Muscle of leg (tissue), 11 donors: ENCODE data around the gene ZNF865. TPM values are rescaled to one million over a fixed set of nuclear protein-coding genes. Genes with fewer than 3 reads are reported as not detected.

ENCODE experiments used
- DNase-seq: peaks from one replicate; pipeline ENCODE4 v3.0.0; 2013
- H3K27ac ChIP-seq: one replicate; pipeline ENCODE4 v1.5.1; 2013; ENCODE audit warnings: mild to moderate bottlenecking, low read length, control low read depth
- H3K27me3 ChIP-seq: one replicate; pipeline ENCODE4 v1.6.1; 2013; ENCODE audit warnings: low read length; ENCODE audit not compliant: control insufficient read depth, insufficient read depth
- H3K36me3 ChIP-seq: one replicate; pipeline ENCODE4 v1.6.1; 2013; ENCODE audit warnings: low read length; ENCODE audit not compliant: control insufficient read depth, insufficient read depth
- H3K4me1 ChIP-seq: one replicate; pipeline ENCODE4 v1.6.1; 2013; ENCODE audit warnings: low read length; ENCODE audit not compliant: control insufficient read depth, insufficient read depth
- H3K4me3 ChIP-seq: one replicate; pipeline ENCODE4 v1.5.1; 2013; ENCODE audit warnings: low read length, control low read depth
- H3K9me3 ChIP-seq: replicated peaks from 2 replicates; pipeline ENCODE4 v1.6.1; 2013; ENCODE audit warnings: low read depth, low read length; ENCODE audit not compliant: control insufficient read depth
- WGBS: methylation state at CpG from one replicate; pipeline ENCODE4 v1.1.5; 2013; ENCODE audit warnings: missing lambda C conversion rate; ENCODE audit not compliant: insufficient coverage; 5-methylcytosine and 5-hydroxymethylcytosine counted together
- polyA plus RNA-seq, 8 donors: library from polyadenylated mRNA; unstranded; fragments of 120-200 nt; gene quantifications; one replicate each; pipeline versions ENCODE4 v1.2.1 to v1.2.3, GENCODE V29; 2013; ENCODE audit warnings: inconsistent platforms in 1 of 8, low replicate concordance in 1 of 8; ENCODE audit not compliant: insufficient read length in 8 of 8, insufficient read depth in 1 of 8
- total RNA-seq: library from RNA; stranded (reverse); fragments of 120-200 nt; gene quantifications from one replicate; pipeline ENCODE4 v1.2.4, GENCODE V29; 2013

The ZNF865 gene
- total and polyA plus RNA-seq, 9 donors, result 1.2 to 9.9 (median 7.8) TPM

DNA sequence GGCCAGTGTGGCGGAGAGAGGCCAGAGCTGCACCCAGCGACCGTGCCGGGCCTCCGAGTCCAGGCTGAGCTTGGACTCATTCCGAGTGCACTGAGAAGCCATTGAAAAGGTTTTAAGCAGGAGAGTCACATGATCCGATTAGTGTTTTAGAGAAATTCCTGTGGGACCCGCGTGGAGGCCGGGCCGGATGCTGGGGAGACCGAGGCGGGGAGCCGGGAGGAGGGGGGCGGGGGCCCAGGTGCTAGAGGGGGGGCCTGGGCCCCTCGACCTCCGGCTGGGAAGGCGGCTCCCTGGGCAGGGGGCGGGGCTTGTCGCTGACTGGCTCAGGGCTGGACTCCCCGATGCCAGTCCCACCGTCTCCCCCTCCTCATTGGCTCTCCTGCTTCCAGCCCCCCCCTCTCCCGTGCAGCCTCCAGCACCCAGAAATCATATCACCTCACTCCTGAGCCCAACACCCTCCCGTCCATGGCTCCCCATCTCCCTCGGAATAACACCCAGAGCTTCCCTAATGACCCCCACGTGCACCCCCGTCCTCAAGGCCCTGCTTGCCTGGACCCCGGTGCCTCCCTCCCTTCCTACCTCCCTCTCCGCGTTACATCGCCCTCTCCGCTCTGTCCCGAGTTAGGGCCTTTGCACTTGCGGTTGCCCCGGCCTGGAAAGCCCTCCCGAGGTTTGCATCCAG, 19.6 kb upstream of the ZNF865 start:
- Histone ChIP-seq H3K27me3 (no peaks in the 10 kb centered on the region), H3K9me3 (no peaks in the 10 kb centered on the region), H3K4me1 (peaks cover 33% of the 10 kb centered on the region), H3K27ac (peak overlapping the region; percentile 77), H3K4me3 (peak overlapping the region; percentile 23), H3K36me3 (no peaks in the 10 kb centered on the region)
- DNase-seq, result peak; percentile 94
- under 1% methylated on average over 28 of the region's 36 CpGs for WGBS

DNA sequence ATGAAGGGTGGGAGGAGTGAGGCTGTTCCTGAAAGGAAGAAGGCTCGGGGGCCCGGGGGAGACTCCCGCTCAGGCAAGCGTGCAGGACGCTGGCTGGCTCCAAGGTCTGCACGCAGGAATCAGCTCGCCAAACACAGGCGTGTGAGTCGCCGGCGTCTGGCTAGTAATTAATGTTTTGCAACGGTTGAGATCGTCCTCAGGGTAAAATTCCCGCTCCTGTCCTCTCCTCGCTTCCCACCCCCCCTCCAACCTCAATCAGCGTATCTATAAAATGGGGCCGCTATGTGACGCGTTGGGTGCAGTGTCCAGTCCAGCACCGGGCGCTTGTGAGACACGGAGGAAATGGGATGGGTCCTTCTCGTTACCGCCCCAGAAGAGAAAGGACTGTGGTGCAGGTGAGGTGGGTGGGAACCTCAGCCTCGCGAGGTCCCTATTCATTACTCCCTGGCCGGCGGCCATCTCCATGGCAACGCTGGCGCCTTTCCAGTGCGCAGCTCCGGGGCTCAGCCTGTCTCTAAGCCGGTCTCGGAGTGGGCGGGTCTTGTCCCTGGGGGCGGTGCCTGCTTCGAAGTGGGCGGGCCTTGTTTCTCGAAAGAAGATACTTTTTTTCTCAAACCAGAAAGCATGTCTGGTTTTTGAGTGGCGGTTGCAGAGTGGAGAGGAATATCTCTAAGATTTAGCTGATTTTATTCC, 18.3 kb upstream of the ZNF865 start:
- Histone ChIP-seq H3K27ac (peak overlapping the region; percentile 52), H3K36me3 (peaks cover 9% of the 10 kb centered on the region), H3K27me3 (no peaks in the 10 kb centered on the region), H3K4me3 (peak overlapping the region; percentile 8), H3K4me1 (peaks cover 25% of the 10 kb centered on the region), H3K9me3 (no peaks in the 10 kb centered on the region)
- WGBS, result 2% methylated on average over 27 of the region's 40 CpGs
- peak; percentile 94 for DNase-seq

DNA sequence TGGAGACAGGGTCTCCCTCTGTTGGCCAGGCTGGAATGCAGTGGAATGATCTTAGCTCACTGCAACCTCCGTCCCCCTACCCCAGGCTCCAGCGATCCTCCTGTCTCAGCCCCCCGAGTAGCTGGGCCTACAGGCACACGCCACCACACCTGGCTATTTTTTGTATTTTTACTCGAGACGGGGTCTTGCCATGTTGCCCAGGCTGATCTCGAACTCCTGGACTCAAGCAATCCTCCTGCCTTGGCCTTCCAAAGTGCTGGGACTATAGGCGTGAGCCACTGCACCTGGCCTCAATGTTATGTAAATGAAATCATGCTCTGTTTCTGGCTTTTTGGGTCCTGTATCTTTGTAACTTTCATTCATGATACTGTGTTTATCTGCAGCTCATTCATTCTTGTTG, 16.7 kb upstream of the ZNF865 start:
- Histone ChIP-seq H3K36me3 (peaks cover 18% of the 10 kb centered on the region), H3K9me3 (no peaks in the 10 kb centered on the region), H3K27me3 (no peaks in the 10 kb centered on the region), H3K4me3 (no peak overlapping the region), H3K27ac (no peak overlapping the region), H3K4me1 (peaks cover 25% of the 10 kb centered on the region)
- 86% methylated on average over 8 of the region's 8 CpGs for WGBS
- DNase-seq, result no peak

DNA sequence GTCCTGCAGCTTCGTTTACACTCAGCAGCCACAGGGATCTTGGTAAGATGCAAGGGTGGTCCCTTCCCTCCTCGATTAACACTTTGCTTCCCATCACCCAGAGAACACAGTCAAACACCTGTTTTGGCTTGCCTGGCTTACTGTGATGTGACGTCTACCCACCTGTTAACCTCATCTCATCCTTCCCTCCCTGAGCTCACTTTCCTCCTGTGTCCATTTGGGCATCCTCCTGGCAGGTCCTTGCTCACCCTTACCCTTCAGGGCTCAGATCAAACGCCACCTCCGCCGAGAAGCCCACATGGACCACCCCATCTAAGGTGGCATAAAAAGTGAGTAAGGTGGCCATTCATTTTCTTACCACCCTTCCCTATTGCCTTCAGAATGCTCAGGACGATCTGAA, 15.3 kb upstream of the ZNF865 start:
- Histone ChIP-seq H3K36me3 (peaks cover 28% of the 10 kb centered on the region), H3K4me3 (no peak overlapping the region), H3K27ac (no peak overlapping the region), H3K9me3 (no peaks in the 10 kb centered on the region), H3K4me1 (peaks cover 21% of the 10 kb centered on the region), H3K27me3 (no peaks in the 10 kb centered on the region)
- 8% methylated on average over 3 of the region's 7 CpGs for WGBS
- DNase-seq, result no peak

DNA sequence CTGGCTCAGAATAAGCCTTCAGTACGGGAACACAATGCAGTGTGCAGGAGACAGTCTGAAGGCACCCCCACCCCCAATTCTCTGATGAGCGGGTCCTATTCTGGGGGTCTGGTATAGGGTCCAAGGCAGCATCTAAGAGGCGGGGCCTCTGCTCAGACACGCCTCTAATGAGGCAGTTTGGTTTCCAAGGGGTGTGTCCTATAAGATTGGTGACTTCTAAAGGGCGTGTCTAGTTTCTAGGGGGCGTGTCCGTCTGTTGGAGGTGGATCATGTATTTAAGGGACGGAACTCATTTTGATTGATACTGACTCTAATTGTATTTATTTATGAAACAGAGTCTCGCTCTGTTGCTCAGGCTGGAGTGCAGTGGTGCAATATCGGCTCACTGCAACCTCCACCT, 14.8 kb upstream of the ZNF865 start:
- DNase-seq, result no peak
- whole genome bisulfite sequencing, result 69% methylated on average over 4 of the region's 10 CpGs
- no peak overlapping the region for H3K27ac ChIP-seq
- H3K4me1 ChIP-seq, result peaks cover 19% of the 10 kb centered on the region
- peaks cover 30% of the 10 kb centered on the region for H3K36me3 ChIP-seq
- no peak overlapping the region for H3K4me3 ChIP-seq
- H3K27me3 ChIP-seq, result no peaks in the 10 kb centered on the region
- H3K9me3 ChIP-seq, result no peaks in the 10 kb centered on the region

DNA sequence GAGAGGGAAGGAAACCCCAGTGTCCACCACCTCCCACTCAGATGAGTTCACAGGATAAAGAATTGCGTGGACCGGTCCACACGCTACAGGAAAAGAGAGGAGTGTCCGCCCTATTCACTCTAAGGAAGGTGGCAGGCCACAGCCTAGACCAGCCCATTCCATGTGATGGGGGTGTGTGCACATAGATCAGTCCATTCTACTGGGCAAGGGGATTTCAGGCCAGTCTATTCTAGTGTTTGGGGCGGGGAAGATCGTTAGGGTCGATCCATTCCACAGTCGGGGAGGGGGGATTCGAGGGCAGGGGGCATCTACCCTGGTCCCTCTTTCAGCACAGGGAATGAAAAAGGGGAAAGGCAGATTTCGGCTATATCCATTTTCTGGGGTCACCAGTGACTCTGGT, 13.9 kb upstream of the ZNF865 start:
- H3K4me1 ChIP-seq, result peaks cover 13% of the 10 kb centered on the region
- WGBS, result 100% methylated on average over 1 of the region's 10 CpGs
- peaks cover 38% of the 10 kb centered on the region for H3K36me3 ChIP-seq
- H3K27me3 ChIP-seq, result no peaks in the 10 kb centered on the region
- DNase-seq, result no peak
- no peak overlapping the region for H3K27ac ChIP-seq
- no peaks in the 10 kb centered on the region for H3K9me3 ChIP-seq
- no peak overlapping the region for H3K4me3 ChIP-seq

DNA sequence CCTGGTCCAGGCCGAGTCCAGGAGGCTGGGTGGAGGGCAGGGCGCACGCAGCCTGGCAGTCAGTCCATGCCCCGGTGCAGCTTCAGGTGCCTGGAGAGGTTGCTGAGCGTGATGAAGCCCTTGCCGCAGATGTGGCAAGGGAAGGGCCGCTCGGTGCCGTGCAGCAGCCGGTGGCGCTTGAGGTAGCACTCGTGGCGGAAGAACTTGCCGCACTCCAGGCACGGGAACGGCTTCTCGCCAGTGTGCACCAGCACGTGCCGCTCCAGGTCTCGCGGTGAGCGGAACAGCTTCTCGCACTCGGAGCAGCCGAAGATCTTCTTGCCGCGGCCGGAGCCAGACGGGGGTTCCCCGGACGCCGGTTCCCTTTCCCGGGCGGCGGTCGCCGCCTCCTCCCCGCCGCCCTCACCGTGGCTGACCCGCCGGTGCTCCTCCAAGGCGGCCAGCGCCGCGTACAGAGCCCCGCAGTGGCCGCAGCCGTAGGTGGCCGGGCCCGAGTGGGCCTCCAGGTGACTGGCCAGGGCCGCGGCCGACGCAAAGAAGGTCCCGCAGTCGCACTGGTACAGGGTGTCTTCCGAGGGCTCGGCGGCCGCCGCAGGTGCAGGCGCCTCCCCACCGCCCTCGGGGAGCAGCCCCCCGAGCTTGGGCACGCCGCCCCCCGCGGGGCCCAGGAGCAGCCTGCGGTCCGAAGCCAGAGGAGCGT, 12.9 kb upstream of the ZNF865 start:
- H3K27ac ChIP-seq, result no peak overlapping the region
- H3K9me3 ChIP-seq, result no peaks in the 10 kb centered on the region
- peak; percentile 3 for DNase-seq
- no peaks in the 10 kb centered on the region for H3K27me3 ChIP-seq
- 77% methylated on average over 70 of the region's 73 CpGs for WGBS
- H3K36me3 ChIP-seq, result peaks cover 46% of the 10 kb centered on the region
- H3K4me3 ChIP-seq, result no peak overlapping the region
- H3K4me1 ChIP-seq, result peaks cover 3% of the 10 kb centered on the region

DNA sequence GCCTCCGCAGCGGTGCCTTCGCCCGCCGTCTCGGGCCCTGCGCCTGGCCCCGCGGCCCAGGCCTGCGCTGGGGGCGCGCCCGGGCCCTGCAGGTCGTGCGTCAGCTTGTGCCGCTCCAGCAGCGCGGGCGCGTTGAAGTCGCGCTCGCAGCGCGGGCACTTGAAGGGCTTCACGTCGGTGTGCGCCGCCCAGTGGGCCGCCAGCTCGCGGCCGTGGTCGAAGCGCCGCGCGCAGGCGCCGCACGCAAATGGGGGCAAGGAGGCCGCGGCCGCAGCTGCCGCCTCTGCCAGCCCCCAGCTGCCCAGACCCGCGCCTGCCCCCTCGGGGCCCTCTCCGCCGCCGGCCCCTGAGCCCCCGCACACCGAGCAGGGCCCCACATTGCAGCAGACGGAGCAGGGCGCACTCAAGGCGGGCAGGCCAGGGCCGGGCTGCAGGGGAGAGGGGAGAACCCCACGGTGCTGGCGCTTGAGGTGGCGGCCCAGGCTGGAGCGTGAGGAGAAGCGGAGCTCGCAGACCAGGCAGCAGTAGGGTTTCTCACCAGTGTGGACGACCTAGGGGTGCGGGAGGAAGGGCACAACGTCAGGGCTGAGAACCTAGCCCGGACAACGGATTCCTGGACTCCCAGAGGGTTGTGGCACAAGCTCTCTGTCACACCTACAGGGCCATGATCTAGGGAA, 12.2 kb upstream of the ZNF865 start:
- Histone ChIP-seq H3K27ac (no peak overlapping the region), H3K9me3 (no peaks in the 10 kb centered on the region), H3K27me3 (no peaks in the 10 kb centered on the region), H3K36me3 (peaks cover 52% of the 10 kb centered on the region), H3K4me1 (peaks cover 3% of the 10 kb centered on the region), H3K4me3 (no peak overlapping the region)
- WGBS, result 65% methylated on average over 68 of the region's 68 CpGs
- DNase-seq, result peak; percentile 7

DNA sequence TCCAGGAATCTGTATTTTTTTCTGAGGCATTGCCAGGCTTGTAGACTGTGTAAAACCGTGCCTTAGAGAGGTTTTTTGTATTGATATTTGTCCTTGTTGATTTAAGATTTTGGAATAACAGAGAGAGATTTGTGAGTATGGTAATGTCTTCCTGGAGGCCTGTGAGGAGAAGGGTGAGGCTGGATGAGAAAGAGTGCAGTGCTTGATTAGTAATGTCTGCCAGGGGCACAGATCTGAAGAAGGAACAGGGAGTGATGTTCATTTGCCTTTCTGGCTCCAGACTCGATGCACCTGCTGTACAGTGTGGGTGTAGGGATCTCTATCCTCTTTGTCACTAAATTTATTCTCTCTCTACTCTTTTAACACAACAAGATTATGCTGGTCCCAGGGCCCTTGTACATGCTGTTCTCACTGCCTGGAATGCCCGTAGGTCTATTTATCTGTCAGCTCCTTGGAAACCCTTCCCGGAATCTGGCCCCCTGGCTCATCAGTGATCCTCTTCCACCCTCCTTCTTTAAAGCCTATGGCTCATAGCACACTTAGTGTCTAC, 10.4 kb upstream of the ZNF865 start:
- H3K4me3 ChIP-seq, result no peak overlapping the region
- peaks cover 3% of the 10 kb centered on the region for H3K4me1 ChIP-seq
- H3K27me3 ChIP-seq, result no peaks in the 10 kb centered on the region
- no peaks in the 10 kb centered on the region for H3K9me3 ChIP-seq
- H3K27ac ChIP-seq, result no peak overlapping the region
- 90% methylated on average over 2 of the region's 4 CpGs for WGBS
- peak; percentile 51 for DNase-seq
- peaks cover 52% of the 10 kb centered on the region for H3K36me3 ChIP-seq

DNA sequence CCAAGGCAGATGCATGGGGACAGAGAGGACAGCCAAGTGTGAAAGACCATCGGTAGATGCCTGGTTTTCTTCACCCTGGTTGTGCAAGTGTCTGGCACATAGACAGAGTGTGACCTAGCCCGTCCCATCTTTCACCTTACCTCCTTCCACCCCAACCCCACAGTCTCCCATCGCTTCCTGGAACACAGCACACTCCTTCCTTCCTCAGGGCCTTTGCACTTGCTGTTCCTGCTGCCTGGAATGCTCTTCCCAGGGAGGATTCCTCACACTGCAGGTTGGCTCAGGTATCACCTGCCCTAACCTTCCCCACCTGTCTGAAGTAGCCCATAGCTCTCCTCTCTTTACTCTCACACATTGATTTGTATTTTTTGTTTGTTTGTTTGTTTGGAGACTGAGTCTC, 9.1 kb upstream of the ZNF865 start:
- no peak overlapping the region for H3K27ac ChIP-seq
- DNase-seq, result no peak

More for the DNA sequence above, 9.1 kb upstream of the ZNF865 start:
- H3K36me3 ChIP-seq, result peaks cover 51% of the 10 kb centered on the region
- H3K4me3 ChIP-seq, result no peak overlapping the region
- no peaks in the 10 kb centered on the region for H3K9me3 ChIP-seq
- H3K4me1 ChIP-seq, result peaks cover 9% of the 10 kb centered on the region
- H3K27me3 ChIP-seq, result no peaks in the 10 kb centered on the region
- 98% methylated on average over 3 of the region's 3 CpGs for WGBS
